GM21381 (cell line): ENCODE data around the gene EEF1G.
"Not testable (repeated sequence)": the region's sequence is repeated elsewhere in the genome, so short reads cannot be mapped to it uniquely, and the experiment has no call there.

Experiments
- ATAC-seq: cut with Tn5 transposase; IDR thresholded peaks from one replicate; pipeline ENCODE4 v1.9.1; 2021; ENCODE audit warnings: mild to moderate bottlenecking, moderate library complexity; ENCODE audit not compliant: unreplicated experiment

Gene EEF1G

DNA sequence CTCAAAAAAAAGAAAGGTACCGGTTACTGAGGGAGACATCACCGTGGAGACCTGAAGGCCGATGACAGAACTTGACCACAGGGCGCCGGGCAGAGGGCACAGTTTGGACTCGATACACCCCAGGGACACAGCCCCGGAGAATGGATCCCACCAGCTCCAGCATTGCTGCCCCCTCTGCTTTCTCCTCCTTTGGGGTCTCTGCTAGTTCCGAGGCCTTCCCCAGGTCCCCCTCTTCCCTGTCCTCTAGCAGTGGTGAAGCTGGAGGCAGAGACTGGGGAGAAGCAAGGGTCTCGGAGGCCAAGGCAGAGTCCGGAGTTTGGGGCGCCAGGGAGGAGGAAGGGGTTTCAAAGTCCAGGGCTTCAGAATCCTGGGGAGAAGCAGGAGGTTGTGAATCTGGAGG lies 4.8 kb upstream of the EEF1G start:
- no peak for ATAC-seq

DNA sequence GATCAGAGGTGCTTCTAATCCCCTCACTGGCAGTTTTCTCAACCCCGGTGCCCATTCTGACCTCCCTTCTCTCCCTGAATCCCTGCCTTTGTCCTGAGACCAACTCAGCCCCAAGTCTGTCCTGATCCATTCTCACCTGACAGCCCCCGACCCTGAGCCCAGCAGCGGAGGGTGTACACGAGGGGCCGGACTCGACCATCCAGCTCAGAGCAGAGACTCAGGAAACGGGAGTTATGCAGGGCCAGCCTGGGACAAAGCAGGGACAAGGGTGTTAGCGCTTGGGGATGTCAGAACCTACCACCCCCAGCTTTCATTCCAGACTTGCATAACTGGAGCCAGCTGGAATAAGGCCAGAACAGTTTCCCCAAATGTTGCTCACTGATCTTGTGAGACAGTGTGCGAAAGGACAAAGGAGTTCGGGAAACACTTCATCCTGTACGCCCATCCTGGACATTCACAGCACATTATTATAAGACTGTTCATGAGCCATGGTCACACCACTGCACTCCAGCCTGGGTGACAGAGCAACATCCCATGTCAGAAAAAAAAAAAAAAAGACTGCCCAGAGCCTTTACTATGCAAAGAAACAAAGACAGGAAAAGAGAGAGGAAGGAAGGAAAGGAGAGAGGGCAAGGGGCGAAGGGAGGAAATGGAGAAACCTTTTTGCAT lies 3.5 kb upstream of the EEF1G start:
- ATAC-seq = no peak

DNA sequence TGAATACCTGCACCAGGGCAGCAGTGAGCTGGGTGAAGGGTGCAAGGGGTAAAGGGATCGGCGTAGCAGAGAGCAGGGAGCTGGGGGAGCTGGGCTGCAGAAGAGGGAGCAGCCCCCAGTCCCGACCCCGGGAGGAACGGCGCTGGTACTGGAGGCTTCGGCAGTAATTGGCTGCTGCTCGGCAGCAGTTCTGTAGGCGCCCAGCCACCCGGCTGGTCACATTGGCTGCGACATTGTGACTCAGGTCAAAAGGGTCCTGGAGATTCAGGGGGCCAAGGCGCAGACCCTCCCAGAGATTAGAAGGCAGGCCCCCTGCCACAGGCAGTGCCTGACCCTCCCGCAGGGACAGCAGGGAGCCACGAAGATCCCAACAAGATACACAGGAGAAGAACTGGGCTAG lies 2.1 kb upstream of the EEF1G start:
- ATAC-seq = no peak

DNA sequence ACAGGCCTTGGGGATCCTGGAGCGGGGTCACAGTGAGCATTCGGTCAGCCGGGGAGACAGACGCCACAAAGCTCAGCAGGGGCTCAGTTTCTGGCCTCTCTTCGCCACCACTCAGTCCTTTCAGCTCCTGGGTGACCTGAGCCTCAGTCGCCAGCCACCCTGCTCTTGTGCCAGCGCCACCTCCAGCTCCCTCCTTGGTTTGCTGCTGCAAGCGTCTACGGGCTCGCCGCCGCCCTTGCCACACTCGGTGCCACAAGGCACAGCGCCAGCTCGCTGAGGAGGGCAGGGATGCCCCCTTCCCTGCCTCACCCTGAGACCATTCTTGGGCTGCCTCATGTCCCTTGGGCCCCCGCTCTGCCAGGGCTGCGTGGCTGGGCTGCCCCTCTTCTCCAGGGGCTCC lies 1.5 kb upstream of the EEF1G start:
- ATAC-seq = no peak

DNA sequence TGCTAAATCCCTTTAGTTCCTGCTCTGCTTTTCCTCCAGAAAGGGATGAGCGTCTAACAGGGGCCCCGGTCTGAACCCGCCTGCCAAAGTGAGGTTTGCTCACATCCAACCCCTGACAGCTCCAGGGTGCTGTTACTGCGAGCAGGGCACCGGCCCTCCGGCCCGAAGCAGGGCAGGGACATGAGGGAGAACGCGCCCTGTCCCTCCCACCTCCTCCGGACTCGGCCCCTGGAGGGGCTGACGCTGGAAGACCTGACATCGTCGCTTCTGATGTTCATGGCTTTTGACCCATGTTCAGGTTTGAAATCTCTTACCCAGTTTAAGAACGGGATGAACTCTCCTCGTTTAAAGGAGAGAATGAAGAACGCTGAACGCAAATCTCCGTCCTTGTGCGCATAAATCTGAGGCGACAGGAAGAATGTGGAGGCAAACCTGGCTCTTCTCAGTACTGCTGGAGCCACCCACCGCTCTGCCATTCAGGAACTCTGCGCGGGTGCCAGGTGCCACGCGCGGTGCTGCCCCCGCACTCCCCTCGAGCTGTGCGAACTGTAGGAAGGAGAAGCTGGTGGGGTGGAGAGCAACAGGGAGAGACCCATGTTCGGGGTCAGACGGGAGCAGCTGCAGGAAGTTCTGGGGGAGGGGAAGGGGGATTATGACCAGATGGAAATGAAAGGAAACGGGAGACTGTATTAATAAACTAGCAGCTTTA lies 826 bp upstream of the EEF1G start:
- ATAC-seq = peak; percentile 9

DNA sequence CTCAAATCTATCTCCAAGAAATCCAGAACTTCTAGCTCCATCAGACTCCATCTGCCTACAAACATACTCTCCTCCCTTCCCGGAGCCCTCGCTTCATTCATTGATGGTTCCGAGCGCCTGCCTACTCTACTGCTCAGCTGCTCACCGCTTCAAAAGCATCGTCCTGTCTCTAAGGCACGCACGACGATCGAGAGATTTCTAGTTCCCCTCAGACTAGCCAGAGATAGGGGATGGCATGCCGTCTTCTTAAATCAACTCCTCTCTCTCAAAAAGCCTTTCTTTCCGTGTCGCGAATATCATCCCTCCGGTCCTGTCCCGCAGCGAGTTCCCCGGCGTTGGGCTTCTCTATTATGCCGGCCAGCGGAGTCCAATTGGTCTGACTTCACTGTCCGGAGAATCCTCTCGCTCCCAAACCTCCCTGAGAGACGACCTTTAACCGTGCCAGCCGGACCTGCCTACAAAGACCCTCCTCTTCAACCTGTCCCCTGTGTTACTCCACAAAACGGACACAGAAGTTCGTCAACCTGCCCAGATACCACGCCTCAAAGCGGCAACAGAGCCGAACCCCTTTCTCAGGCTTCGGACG lies 592 bp downstream of the EEF1G start:
- ATAC-seq = no peak

DNA sequence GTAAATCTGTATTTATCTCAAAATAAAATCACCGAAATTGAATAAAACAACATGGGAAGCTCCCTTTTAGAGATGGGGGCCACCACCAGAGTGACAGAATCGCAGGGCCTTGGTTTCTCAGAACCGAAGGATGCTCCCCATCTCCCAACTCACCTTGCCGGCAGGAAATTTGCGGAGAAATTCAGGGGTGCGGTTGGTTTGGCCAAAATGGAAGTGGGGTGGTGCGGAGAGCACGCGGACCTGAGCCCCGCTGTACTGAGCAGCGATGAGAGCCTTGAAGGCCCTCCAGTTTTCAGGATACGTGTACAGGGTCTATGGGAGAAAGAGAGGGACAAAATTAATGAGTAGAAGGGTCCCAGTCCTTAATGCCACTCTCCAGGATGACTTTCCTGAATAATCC lies 1.3 kb downstream of the EEF1G start:
- ATAC-seq = no peak

DNA sequence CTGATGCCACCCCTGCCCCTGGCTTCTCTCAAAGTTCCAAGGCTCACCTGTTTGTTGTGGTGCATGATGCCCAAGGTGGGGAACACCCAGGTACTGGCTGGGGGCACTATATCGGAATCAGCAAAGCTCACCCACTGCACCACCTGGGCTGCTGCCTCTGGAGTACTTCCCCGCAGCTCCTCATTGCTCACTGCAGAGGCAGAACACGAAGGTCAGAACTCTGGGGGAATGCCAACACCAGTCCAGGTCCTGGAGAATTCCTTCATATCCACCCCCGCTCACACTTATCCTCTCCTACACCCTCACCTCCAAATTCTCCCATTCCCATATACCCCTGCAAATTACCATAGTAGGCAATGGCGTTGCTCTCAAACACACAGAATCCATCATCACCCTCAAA lies 2.2 kb downstream of the EEF1G start:
- ATAC-seq = not testable (repeated sequence)

DNA sequence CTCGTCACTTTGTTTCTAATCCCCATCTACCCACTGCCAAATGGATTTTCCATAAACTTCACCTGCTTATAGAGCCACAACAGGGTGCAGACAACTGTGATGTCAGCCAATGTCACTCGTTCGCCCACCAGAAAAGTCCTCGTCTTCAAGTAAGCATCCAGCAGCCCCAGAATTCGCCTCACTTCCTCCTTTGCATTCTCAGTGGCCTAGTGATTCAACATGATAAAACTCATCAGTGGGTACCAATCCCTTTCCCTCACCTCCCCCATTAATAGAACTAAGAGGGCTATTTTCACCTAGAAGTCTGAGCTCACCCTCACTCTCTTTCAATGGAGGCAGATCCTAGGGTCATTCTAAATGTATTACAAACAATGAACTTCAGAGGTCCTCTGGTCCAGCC lies 2.8 kb downstream of the EEF1G start:
- ATAC-seq = not testable (repeated sequence)

DNA sequence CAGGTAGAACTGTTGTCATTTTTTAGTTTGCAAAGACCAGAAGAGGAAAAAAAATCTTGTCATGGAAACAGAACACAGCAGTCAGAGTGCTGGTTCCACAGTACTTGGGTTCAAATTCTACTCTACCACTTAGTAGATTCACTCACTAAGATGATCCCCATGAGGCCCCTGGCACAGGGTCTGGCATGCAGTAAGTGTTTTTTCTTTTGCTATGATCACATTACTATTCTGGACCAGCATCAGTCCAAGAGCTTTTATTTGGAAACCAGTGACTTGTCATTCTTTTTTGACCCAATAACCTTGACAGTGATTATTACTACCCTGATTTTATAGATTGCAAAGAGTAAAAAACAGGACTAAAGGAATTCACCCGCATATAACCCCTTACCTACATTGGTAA lies 4.1 kb downstream of the EEF1G start:
- ATAC-seq = no peak

DNA sequence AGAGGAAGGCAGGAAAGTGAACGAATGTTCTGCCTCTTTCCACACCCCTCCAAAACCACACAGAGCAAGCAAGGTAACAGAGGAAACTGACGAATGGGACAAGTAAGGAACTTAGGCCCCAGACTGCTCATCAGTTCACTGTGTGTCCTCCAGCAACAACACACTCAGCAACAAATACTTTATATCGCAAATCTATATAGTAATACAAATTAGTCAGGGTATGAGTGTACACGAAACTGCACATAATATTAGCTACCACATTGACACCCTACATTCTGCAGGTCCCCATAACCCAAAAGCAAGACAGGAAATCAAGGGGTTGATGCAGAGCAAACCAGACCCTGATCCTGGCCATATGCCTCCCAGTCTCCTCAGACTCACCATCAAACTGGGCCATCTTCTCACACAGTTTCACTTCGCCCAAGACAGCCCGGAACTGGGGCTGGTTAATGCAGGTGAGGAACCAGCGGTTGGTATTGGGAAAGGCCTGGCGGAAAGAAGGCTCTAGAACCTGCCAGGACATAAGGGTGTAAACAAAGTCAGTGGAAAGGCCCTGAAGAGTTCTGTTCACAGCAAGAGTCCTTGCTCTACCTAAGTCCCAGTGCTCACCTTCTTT lies 6.6 kb downstream of the EEF1G start:
- peak; percentile 32 for ATAC-seq

DNA sequence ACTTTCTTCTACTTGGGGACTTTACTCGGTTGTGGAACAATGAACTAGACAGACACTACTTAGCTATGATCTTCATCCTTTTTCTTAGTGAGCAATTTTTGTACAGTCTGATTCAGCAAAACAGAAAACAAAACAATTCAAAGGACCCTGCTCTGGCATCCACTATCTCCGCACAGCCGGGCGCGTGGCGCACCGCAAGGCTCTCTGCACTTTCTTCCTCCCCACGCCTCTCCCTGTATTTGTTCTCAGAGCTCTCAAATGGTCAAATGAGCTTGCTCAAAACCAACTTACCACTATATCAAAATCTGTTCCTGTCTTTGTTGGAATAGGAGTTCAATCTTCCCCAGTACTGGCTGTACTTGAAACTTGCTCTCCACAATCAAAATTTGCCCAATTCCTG lies 7.4 kb downstream of the EEF1G start:
- no peak for ATAC-seq

DNA sequence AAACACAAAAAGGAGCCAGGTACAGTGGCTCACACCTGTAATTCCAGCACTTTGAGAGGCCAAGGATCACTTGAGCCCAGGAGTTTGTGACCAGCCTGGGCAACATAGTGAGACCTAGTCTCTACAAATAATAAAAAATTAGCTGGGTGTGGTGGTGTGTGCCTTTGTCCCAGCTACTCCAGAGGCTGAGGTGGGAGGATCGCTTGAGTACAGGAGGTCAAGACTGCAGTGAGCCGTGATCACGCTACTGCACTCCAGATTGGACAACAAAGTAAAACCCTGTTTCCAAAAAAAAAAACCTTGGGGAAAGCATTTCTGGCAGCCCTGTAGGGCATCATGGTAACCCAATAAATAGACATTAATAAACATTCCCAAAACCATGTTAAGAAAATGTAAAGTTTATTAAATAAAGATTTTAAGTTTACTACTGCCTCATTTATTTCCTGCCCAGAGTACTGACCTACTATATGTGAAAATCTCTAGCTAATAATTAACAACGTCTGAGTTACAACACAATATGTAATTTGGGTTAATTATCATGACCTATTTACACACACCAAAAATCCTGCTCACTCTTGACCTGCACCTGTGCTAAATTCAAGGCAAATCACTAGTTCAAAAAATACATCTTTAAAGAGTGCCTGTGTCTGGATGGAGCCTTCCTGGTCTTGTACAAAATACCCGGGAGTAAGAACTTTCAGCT lies 8.4 kb downstream of the EEF1G start:
- no peak for ATAC-seq

DNA sequence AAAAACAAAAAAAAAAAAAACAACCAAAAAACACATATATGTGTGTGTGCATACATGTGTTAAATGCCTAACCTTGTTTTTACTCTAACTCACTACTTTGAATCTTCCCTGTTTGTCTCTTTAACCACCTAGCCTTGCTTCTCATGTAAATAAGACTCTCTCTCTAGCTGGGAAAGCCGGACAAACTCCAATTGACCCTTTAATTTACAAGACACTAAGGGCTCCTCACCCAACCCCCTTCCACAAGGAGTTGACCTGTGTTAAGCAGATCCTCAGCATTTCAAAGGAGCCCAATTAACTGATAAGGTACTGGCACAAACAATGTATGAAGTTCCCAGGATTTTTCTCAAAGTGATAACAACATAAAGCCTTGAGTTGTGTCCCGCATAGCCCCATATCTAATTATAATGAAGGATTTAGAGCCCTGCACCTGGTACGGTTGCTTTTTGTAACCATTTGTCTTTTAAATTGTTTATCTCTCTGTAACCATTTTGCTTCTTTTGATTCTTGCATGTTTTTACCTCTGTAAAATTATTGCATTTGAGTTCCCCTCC lies 11.9 kb downstream of the EEF1G start:
- ATAC-seq = not testable (repeated sequence)

DNA sequence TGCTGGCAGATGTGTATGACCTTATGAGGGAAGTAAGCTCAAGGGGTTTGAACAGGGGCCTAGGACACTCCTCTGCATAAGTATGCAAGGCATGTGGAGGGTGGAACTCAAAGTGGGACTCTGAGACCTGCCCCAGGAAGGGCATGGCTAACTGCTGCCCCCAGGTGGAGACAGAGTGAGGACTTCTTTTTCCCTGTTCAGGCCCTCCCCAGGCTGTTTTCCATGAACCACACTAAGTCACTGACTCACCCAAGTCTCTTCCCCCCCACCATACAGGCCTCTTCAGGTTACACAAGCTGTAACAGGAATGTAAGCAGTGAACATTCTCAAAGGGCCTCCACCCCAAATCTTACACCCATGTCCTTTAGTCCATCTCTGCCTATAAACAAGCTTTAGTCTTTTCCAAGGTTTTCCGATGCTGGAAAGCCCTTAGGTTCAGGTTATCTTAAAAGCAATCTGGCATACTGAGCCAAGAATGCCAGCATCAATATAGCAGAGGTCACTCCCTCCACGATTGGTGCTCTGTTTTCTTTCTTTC lies 13.1 kb downstream of the EEF1G start:
- no peak for ATAC-seq

DNA sequence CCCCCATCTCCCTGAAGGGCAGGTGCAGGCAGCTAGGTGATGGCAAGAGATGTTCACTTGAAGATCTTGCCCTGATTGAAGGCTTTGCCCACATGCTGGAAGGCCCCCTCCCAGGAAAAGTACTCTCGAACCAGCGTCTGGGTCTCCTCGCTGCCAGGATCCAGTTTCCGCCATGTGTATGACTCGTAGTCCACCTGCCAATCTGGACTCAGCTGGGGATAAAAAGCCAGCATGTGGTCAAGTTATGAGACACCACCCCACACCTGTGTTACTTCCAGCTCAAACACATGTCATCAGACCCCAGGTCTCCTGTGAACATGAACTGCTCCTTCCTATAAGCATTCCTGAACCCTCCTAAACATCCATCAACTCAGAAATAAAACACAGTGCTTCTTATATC lies 14.1 kb downstream of the EEF1G start:
- ATAC-seq = not testable (repeated sequence)

DNA sequence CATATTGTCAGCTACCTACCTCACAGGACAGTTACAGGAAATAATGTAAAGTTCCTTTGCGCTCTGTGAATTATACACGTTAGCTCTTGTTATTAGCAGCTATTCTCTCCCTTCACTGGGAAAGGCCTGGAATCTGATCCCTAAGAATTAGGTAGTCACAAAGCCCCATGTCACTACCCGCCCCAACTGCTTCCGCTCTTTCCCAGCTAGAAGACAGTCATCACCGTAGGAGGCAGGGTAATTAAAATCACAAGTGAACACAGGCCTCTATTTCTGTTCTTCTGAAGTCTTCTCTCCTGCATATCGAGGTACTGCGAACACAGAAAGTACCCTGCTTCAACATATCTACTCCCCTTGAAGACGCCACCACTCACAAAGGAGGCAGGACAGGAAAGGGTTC lies 14.5 kb downstream of the EEF1G start:
- no peak for ATAC-seq

DNA sequence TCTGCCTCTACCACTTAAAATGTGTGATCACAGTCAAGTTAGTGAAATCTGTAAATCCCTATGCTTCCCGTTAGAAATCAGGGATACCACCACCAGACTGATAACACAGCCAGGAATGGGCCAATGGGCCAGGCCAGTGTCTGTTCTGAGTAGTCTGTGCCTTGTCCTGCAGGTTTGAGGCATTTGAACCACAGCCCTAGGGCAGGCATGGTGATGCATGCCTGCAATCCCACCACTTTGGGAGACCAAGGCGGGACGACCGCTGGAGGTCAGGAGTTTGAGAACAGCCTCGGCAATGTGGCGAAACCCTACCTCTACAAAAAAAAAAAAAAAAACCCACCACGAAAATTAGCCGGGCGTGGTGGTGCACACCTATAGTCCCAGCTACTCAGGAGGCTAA lies 15.0 kb downstream of the EEF1G start:
- ATAC-seq = no peak

DNA sequence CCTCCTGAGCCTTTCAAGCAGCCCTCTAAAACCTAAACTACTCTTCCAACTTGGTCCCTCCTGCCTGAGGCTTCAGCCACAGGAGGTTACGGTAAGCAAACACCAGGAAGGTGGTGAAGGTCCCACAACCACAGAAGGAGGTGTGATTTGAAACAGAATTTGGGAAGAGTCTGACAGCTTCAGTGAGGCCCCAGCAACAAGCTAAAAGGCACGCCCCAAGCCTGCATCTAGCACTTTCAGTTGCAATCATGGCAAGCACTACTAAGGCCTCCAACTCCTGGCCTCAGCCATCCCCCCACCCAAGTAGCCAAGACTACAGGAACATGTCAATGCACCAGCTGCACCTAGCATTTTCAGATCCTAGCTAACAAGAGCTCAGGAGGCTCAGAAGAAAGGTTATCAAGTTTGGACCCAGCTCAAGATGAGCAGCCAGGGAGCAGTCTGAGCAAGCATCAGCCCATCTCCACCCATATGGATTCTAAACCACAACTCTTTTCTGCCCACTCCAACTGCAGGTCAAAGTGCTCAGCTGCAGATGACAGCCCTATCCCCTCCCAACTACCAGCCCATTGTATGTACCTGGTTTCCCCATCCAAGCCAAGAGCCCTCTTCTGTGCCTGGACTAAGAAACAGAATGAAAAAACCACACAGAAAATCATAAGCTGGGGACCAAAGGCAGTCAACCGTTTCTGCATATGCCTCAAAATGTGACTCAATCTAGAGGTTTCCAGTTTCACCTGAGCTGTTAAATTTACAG lies 16.6 kb downstream of the EEF1G start:
- peak; percentile 30 for ATAC-seq
